Heart left ventricle (tissue), 16 donors: ENCODE measurements around the gene PDCD6IP. TPM values are rescaled to one million over a fixed set of nuclear protein-coding genes. Genes with fewer than 3 reads are reported as not detected.
"Not testable (repeated sequence)": the region's sequence is repeated elsewhere in the genome, so short reads cannot be mapped to it uniquely, and the experiment has no call there.

Experiments
- ATAC-seq, 4 donors: fragments of 200-7000 bp; cut with Tn5 transposase; one replicate each; pipeline ENCODE4 v1.9.1; 2020 to 2022; ENCODE audit warnings: moderate library complexity in 4 of 4, mild to moderate bottlenecking in 3 of 4, moderate number of reproducible peaks in 1 of 4
- DNase-seq, 5 donors: peaks; one replicate each; pipeline ENCODE4 v3.0.0-alpha.2; 2020
- H3K27ac ChIP-seq, 12 donors: fragments of 200-600 bp; sonication (generic) in 4 of 12; one replicate each; pipeline versions ENCODE4 v1.5.0 to v1.8.0; 2016 to 2022; ENCODE audit warnings: mild to moderate bottlenecking in 2 of 12
- H3K27me3 ChIP-seq, 9 donors: fragments of 200-600 bp; sonication (generic) in 2 of 9; one replicate each; pipeline versions ENCODE4 v1.5.1 to v1.8.0; 2016 to 2022; ENCODE audit warnings: mild to moderate bottlenecking in 3 of 9
- H3K36me3 ChIP-seq, 9 donors: fragments of 200-600 bp; sonication (generic) in 2 of 9; one replicate each; pipeline versions ENCODE4 v1.5.0 to v1.8.0; 2018 to 2022; ENCODE audit warnings: mild to moderate bottlenecking in 2 of 9
- H3K4me1 ChIP-seq, 12 donors: fragments of 200-600 bp; sonication (generic) in 4 of 12; one replicate each; pipeline versions ENCODE4 v1.5.0 to v1.8.0; 2016 to 2022; ENCODE audit warnings: mild to moderate bottlenecking in 3 of 12
- H3K4me3 ChIP-seq, 12 donors: fragments of 200-600 bp; sonication (generic) in 4 of 12; one replicate each; pipeline versions ENCODE4 v1.5.0 to v1.8.0; 2017 to 2022; ENCODE audit warnings: mild to moderate bottlenecking in 9 of 12, moderate library complexity in 4 of 12
- H3K9me3 ChIP-seq, 12 donors: fragments of 200-600 bp; sonication (generic) in 4 of 12; one replicate each; pipeline versions ENCODE4 v1.5.0 to v1.8.0; 2016 to 2022; ENCODE audit warnings: mild to moderate bottlenecking in 1 of 12
- CTCF ChIP-seq, 12 donors: fragments of 200-600 bp; sonication (generic) in 4 of 12; IDR thresholded peaks; one replicate each; pipeline versions ENCODE4 v1.5.0 to v1.8.0; 2018 to 2022; ENCODE audit warnings: antibody characterized with exemption in 12 of 12, mild to moderate bottlenecking in 5 of 12
- POLR2A ChIP-seq, 2 donors: fragments of 450-650 bp; IDR thresholded peaks; one replicate each; pipeline ENCODE4 v1.6.1; 2017; ENCODE audit warnings: antibody characterized with exemption in 2 of 2, mild to moderate bottlenecking in 2 of 2, moderate library complexity in 2 of 2
- WGBS, 4 donors: extraction: QIAGEN DNeasy Blood & Tissue Kit in 2 of 4; methylation state at CpG; one replicate each; pipeline versions ENCODE4 v1.1.5 to v1.1.7; 2013 to 2018; 5-methylcytosine and 5-hydroxymethylcytosine counted together
- intact Hi-C, 10 donors: fragments of 100-400 bp; cut with DNase I; formaldehyde crosslinking; loops; one replicate each; pipeline versions ENCODE4 v1.11.1 to v1.14.2; 2022
- polyA plus RNA-seq, 2 donors: library from polyadenylated mRNA; stranded (reverse); fragments of 200-250 nt; gene quantifications; one replicate each; pipeline ENCODE4 v1.2.3, GENCODE V29; 2013
- total RNA-seq, 9 donors: library from RNA; depleted of rRNA in 2 of 9; stranded (reverse); fragments of >200 nt in 2 of 9; fragmentation: NEBNext Ultra II Directional in 3 of 9; extraction: Animal tissue kit (Norgen Biotek cat#: 25700) in 3 of 9; gene quantifications; one replicate each; pipeline versions ENCODE4 v1.1.0 to v1.2.4, GENCODE V29; 2016 to 2023
- donor health status: ischemic (EF 13 %, LVEDD 7.1; RV severe dilation, severe dysfunction).
- donor health status: healthy with polysubstance abuse.
- donor health status: DM: no; HTN: yes; CAD: no.
- donor health status: DM: no; HTN: no; CAD: no.
- donor health status: ischemic (EF 25% LVEDD 6.9; RV normal size, moderate dysfunction).
- donor health status: ischemic (EF 25% LVEDD 5.7; RV mildly dilated, moderate dysfunction).
- donor health status: healthy.
- donor health status: DM: yes; HTN: yes; CAD: no.
- donor health status: ischemic (EF 35%, LVEDD 5.7; RV mildly dilated, moderate dysfunction).
- donor health status: nonischemic (EF 11% LVEDD 7.7; RV severe dilation, severe dysfunction).
- donor health status: DM: yes; HTN: yes; CAD: no.
- donor health status: PGD.
- donor health status: ischemic (EF 29% LVEDD 5.4; RV normal size, mild dysfunction).
- donor health status: nonischemic (EF 23%, LVEDD 6.1; RV moderate dilation, normal function).

Gene PDCD6IP
- total and polyA plus RNA-seq, 11 donors, result 25.8 to 205 (median 143) TPM

DNA sequence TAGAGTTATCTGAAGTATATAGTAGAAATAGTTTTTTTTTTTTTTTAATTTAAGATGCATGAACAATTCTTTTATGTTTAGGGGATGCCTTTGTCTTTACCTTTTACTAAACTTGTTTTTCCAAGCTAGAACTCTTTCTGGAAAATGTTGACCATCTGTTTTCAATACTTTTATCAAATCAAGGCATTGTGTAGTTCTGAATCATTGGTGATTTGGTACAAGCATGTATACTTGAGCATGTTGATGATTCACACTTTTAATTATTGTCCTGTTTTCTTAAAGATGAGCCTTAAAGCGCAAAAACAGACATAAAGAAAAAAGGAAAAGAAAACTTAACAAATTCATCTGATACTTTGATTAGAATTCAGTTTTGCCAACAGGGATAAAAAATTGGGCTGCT, 28.3 kb downstream of the PDCD6IP start:
- TF ChIP-seq POLR2A (IDR thresholded peaks at IDR 0.05), result no peak
- no peak for TF ChIP-seq CTCF (IDR thresholded peaks at IDR 0.05)
- H3K27me3 ChIP-seq, result no peaks in the 10 kb centered on the region
- DNase-seq (no peak), ATAC-seq (no peak)
- H3K4me1 ChIP-seq, result peaks cover 0 to 11% (median 0%) of the 10 kb centered on the region in 12 donors
- intact Hi-C loops, result no loop called here
- 93 to 100% (median 99%) methylated on average over 1 of the region's 1 CpG for WGBS, 4 donors
- H3K9me3 ChIP-seq, result no peaks in the 10 kb centered on the region
- no peak overlapping the region for H3K4me3 ChIP-seq
- peaks cover 0 to 98% (median 91%) of the 10 kb centered on the region in 9 donors for H3K36me3 ChIP-seq
- no peak overlapping the region for H3K27ac ChIP-seq

GRCh38 chr3:33829720-33830119, 31.3 kb downstream of the PDCD6IP start:
- 88 to 96% (median 91%) methylated on average over 2 of the region's 2 CpGs for WGBS, 4 donors
- DNase-seq, result no peak
- Histone ChIP-seq H3K4me3 (no peak overlapping the region), H3K4me1 (peaks cover 0 to 11% (median 0%) of the 10 kb centered on the region in 12 donors), H3K27me3 (no peaks in the 10 kb centered on the region), H3K27ac (no peak overlapping the region), H3K9me3 (no peaks in the 10 kb centered on the region), H3K36me3 (peaks cover 0 to 77% (median 61%) of the 10 kb centered on the region in 9 donors)
- TF ChIP-seq CTCF (IDR thresholded peaks at IDR 0.05) (no peak), POLR2A (IDR thresholded peaks at IDR 0.05) (no peak)
- intact Hi-C loops, result no loop called here
- no peak for ATAC-seq

DNA sequence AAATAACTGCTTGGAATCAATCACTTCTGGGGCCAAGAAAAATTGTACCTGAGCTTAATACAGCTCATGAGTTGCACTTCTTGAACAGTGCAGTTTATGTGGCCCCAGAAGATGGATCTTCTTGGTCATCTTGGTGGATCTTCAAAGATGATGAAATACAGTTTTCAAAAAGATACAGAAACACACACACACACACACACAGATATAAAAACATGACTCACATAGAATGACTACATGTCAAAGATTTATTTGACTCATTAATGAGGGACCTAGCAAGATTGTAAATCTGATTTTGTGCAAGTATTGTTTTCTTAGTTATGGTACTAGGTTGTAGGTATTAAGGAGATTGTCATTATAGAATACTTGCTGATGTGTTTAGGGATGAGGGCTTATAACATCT, 32.6 kb downstream of the PDCD6IP start:
- no peak for ATAC-seq
- H3K27me3 ChIP-seq, result no peaks in the 10 kb centered on the region
- H3K4me1 ChIP-seq, result peaks cover 0 to 3% (median 0%) of the 10 kb centered on the region in 12 donors
- no peak for DNase-seq
- H3K27ac ChIP-seq, result no peak overlapping the region
- H3K4me3 ChIP-seq, result no peak overlapping the region
- intact Hi-C loops, result no loop called here
- no peak for TF ChIP-seq CTCF (IDR thresholded peaks at IDR 0.05)
- TF ChIP-seq POLR2A (IDR thresholded peaks at IDR 0.05), result no peak
- H3K9me3 ChIP-seq, result no peaks in the 10 kb centered on the region
- peaks cover 0 to 76% (median 56%) of the 10 kb centered on the region in 9 donors for H3K36me3 ChIP-seq

- Histone ChIP-seq H3K27ac (no peak overlapping the region), H3K4me1 (no peaks in the 10 kb centered on the region), H3K27me3 (no peaks in the 10 kb centered on the region), H3K36me3 (peaks cover 0 to 76% (median 58%) of the 10 kb centered on the region in 9 donors), H3K9me3 (no peaks in the 10 kb centered on the region), H3K4me3 (no peak overlapping the region)
- 96 to 100% (median 99%) methylated on average over 1 of the region's 1 CpG for WGBS, 4 donors
- TF ChIP-seq POLR2A (IDR thresholded peaks at IDR 0.05), result no peak
- intact Hi-C loops, result no loop called here
- no peak for ATAC-seq
- no peak for DNase-seq
Observed at GRCh38 chr3:33833408-33834095, 35.1 kb downstream of the PDCD6IP start.

- 78 to 90% (median 83%) methylated on average over 3 of the region's 3 CpGs for WGBS, 4 donors
Observed at GRCh38 chr3:33834096-33834453, 35.6 kb downstream of the PDCD6IP start.

DNA sequence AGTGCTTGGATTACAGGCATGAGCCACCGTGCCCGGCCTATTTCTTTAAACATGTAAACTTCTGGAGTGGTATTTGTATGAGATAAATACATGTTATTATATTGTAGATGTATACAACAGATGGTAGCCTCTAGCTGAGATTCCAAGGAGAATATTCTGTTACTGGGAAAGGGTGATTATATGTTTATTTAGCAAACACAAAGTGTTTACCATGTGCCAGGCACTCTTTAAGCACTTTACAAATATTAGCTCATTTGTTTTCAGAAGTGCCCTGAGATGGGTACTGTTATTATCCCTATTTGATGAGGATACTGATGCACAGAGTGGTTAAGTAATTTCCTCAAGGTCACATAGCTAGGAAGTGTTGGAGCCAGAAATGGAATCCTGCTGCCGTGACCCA, 38.8 kb downstream of the PDCD6IP start:
- H3K9me3 ChIP-seq, ATAC-seq, H3K27ac ChIP-seq, H3K4me1 ChIP-seq, H3K27me3 ChIP-seq, H3K4me3 ChIP-seq, intact Hi-C loops, DNase-seq: not testable (repeated sequence)
- WGBS, 4 donors, result 93 to 99% (median 97%) methylated on average over 3 of the region's 3 CpGs
- H3K36me3 ChIP-seq, result peaks cover 0 to 76% (median 55%) of the 10 kb centered on the region in 9 donors

More at GRCh38 chr3:33834096-33834453, 35.6 kb downstream of the PDCD6IP start:
- Histone ChIP-seq H3K36me3 (peaks cover 0 to 76% (median 58%) of the 10 kb centered on the region in 9 donors), H3K4me3 (no peak overlapping the region), H3K9me3 (no peaks in the 10 kb centered on the region), H3K27ac (no peak overlapping the region), H3K27me3 (no peaks in the 10 kb centered on the region), H3K4me1 (no peaks in the 10 kb centered on the region)
- intact Hi-C loops, result no loop called here
- TF ChIP-seq CTCF (IDR thresholded peaks at IDR 0.05) (no peak), POLR2A (IDR thresholded peaks at IDR 0.05) (no peak)
- no peak for ATAC-seq
- DNase-seq, result no peak
